Sigmoid colon (tissue), 3 donors: ENCODE measurements around the gene ANKRD6.

Source experiments
- CTCF ChIP-seq, 4 experiments: fragments of 450-650 bp in 3 of 4; fragments of 200-600 bp in 1 of 4; IDR thresholded peaks; one replicate each; pipeline ENCODE4 v1.5.1; 2016 to 2019; ENCODE audit warnings: antibody characterized with exemption in 4 of 4, mild to moderate bottlenecking in 3 of 4, moderate library complexity in 2 of 4
- POLR2A ChIP-seq, 2 donors: fragments of 450-650 bp; IDR thresholded peaks; one replicate each; pipeline ENCODE4 v1.6.1; 2016; ENCODE audit warnings: antibody characterized with exemption in 2 of 2, mild to moderate bottlenecking in 2 of 2, moderate library complexity in 2 of 2

GRCh38 chr6:89542081-89542857 lies 109.3 kb downstream of the ANKRD6 start:
- TF ChIP-seq CTCF (IDR thresholded peaks at IDR 0.05) (no peak), POLR2A (IDR thresholded peaks at IDR 0.05) (no peak)
